Endodermal cell (in vitro differentiated cells): Measurements from ENCODE around the gene PSAP. TPM values are rescaled to one million over a fixed set of nuclear protein-coding genes. Genes with fewer than 3 reads are reported as not detected.

Experiments used
- DNase-seq: peaks from one replicate; pipeline ENCODE4 v3.0.0-alpha.2; 2017
- H3K27ac ChIP-seq: 2 replicates; pipeline ENCODE4 v1.5.1; 2013; ENCODE audit warnings: mild to moderate bottlenecking, low read depth, low read length, moderate library complexity
- H3K27me3 ChIP-seq: 2 replicates; pipeline ENCODE4 v1.6.1; 2013; ENCODE audit warnings: mild to moderate bottlenecking, low read length, moderate library complexity; ENCODE audit not compliant: insufficient read depth, control insufficient read depth, poor library complexity, severe bottlenecking
- H3K36me3 ChIP-seq: 2 replicates; pipeline ENCODE4 v1.7.0; 2013; ENCODE audit warnings: mild to moderate bottlenecking, low read length, moderate library complexity; ENCODE audit not compliant: control insufficient read depth, insufficient read depth
- H3K4me1 ChIP-seq: one replicate; pipeline ENCODE4 v1.7.0; 2013; ENCODE audit warnings: low read length; ENCODE audit not compliant: control insufficient read depth, insufficient read depth
- H3K4me3 ChIP-seq: 2 replicates; pipeline ENCODE4 v1.5.1; 2013; ENCODE audit warnings: mild to moderate bottlenecking, low read length, moderate library complexity
- H3K9ac ChIP-seq: 2 replicates; pipeline ENCODE4 v1.6.1; 2013; ENCODE audit warnings: mild to moderate bottlenecking, low read length, moderate library complexity; ENCODE audit not compliant: poor library complexity, severe bottlenecking; ENCODE audit errors: extremely low read depth
- H3K9me3 ChIP-seq: 2 replicates; pipeline ENCODE4 v1.6.1; 2013; ENCODE audit warnings: mild to moderate bottlenecking, low read length, moderate library complexity; ENCODE audit not compliant: control insufficient read depth
- H3K27ac Mint-ChIP-seq: 2 replicates; pipeline ENCODE4 v1.8.0; 2020; ENCODE audit warnings: mixed read lengths
- H3K27me3 Mint-ChIP-seq: 2 replicates; pipeline ENCODE4 v1.8.0; 2021; ENCODE audit warnings: mild to moderate bottlenecking, mixed read lengths; ENCODE audit not compliant: insufficient read depth
- H3K36me3 Mint-ChIP-seq: 2 replicates; pipeline ENCODE4 v1.8.0; 2020; ENCODE audit warnings: low read depth, mixed read lengths
- H3K4me1 Mint-ChIP-seq: 2 replicates; pipeline ENCODE4 v1.8.0; 2020; ENCODE audit warnings: mixed read lengths
- H3K4me3 Mint-ChIP-seq: 2 replicates; pipeline ENCODE4 v1.8.0; 2020; ENCODE audit warnings: mild to moderate bottlenecking, moderate library complexity, mixed read lengths
- H3K9me3 Mint-ChIP-seq: 2 replicates; pipeline ENCODE4 v1.8.0; 2020; ENCODE audit warnings: mild to moderate bottlenecking, mixed read lengths
- WGBS, 2 experiments: methylation state at CpG; one replicate each; pipeline versions ENCODE4 v1.1.5 to v1.1.7; 2013; ENCODE audit warnings: missing lambda C conversion rate in 2 of 2, mixed read lengths in 1 of 2; ENCODE audit not compliant: insufficient coverage in 1 of 2, insufficient read length in 1 of 2; 5-methylcytosine and 5-hydroxymethylcytosine counted together
- total RNA-seq, 2 donors: library from RNA; stranded (reverse); fragmentation: NEBNext Ultra II Directional in 1 of 2; extraction: Animal tissue kit (Norgen Biotek cat#: 25700) in 1 of 2; gene quantifications; 2 replicates in 1 of 2; 3 replicates in 1 of 2; pipeline ENCODE4 v1.2.1, GENCODE V29; 2021
- TF ChIP-seq, protein P1 (sequence below): fragments of 200-600 bp; sonication (generic); conservative IDR thresholded peaks from 2 replicates; pipeline ENCODE4 v1.5.0; 2021; ENCODE audit warnings: antibody characterized with exemption, mild to moderate bottlenecking

PSAP gene
- total RNA-seq, 2 donors from 2014 or later, result 456 to 549 TPM

DNA sequence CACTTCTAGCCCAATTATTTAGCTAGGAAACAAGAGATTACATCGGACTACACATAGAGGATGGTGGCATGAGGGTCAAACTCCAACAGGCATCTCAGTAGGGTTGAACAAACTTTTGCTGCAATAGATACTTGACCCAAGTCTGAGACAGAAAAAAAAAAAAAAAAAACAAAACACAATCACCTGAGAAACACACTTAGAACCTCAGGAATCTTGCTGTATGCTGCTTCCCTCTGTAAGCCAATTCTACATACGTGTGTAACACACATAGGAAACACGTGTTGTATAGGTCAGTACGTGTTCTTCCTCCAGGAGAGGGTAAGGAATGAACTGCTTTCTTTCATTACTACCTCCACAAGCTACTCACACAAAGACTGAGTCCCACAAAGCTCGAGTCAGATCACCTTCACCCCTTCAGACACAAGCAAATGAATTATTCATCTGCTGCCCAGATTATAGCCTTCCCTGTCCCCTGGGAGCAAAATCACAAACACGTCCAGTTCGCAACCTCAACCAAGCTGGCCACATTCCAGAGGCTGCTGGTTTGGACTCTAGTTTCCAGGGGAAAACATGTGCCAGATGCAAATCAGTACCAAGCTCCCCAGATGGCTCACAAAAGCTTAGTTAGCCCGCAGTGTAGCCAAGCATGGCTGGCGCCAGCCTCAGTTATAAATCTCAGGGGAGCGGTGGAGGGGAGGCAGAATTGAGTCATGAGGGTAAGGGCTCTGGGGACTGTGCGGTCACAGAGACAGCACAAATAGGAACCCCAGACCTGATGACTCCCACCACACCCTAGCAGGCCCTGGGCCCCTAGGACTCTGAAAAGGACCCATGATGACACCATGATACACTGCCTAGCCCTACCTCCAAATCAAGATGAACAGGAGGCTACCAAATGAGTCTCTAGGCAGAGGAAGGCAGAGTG is 15.1 kb downstream of the PSAP start:
- no peak overlapping the region for H3K9ac ChIP-seq
- H3K9me3 ChIP-seq, result no peaks in the 10 kb centered on the region
- DNase-seq, result no peak
- Mint-ChIP-seq H3K4me1 (peaks cover 41% of the 10 kb centered on the region), H3K9me3 (no peaks in the 10 kb centered on the region), H3K36me3 (peaks cover 24% of the 10 kb centered on the region), H3K4me3 (no peak overlapping the region), H3K27me3 (no peaks in the 10 kb centered on the region), H3K27ac (peak overlapping the region; percentile 36)
- no peak overlapping the region for H3K4me3 ChIP-seq
- H3K4me1 ChIP-seq, result peaks cover 5% of the 10 kb centered on the region
- H3K27ac ChIP-seq, result peak overlapping the region; percentile 95
- no peaks in the 10 kb centered on the region for H3K27me3 ChIP-seq
- TF ChIP-seq, protein P1, sequence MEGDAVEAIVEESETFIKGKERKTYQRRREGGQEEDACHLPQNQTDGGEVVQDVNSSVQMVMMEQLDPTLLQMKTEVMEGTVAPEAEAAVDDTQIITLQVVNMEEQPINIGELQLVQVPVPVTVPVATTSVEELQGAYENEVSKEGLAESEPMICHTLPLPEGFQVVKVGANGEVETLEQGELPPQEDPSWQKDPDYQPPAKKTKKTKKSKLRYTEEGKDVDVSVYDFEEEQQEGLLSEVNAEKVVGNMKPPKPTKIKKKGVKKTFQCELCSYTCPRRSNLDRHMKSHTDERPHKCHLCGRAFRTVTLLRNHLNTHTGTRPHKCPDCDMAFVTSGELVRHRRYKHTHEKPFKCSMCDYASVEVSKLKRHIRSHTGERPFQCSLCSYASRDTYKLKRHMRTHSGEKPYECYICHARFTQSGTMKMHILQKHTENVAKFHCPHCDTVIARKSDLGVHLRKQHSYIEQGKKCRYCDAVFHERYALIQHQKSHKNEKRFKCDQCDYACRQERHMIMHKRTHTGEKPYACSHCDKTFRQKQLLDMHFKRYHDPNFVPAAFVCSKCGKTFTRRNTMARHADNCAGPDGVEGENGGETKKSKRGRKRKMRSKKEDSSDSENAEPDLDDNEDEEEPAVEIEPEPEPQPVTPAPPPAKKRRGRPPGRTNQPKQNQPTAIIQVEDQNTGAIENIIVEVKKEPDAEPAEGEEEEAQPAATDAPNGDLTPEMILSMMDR, result no peak
- WGBS, 2 experiments, result 78 to 91% methylated on average over 6 to 11 of the region's 11 CpGs
- peaks cover 38% of the 10 kb centered on the region for H3K36me3 ChIP-seq

DNA sequence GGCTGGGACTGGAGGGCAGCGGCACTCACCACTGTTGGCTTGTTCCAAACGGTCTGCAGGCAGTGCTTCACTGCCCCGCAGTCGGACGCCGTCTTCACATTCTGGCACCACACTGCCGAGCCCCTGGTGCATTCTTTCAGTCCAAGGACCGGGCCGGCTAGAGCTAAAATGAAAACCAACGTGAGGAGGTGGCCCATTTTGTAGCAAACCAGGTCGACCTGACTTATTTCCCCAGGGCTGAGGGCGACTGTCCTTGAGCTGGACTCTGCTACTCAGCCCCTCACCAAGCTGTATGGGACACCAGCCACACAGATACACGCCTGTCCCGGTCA is 16.7 kb downstream of the PSAP start:
- Histone ChIP-seq H3K36me3 (peaks cover 52% of the 10 kb centered on the region), H3K4me3 (no peak overlapping the region), H3K27me3 (no peaks in the 10 kb centered on the region), H3K9ac (no peak overlapping the region), H3K9me3 (no peaks in the 10 kb centered on the region), H3K4me1 (peaks cover 5% of the 10 kb centered on the region), H3K27ac (no peak overlapping the region)
- no peaks in the 10 kb centered on the region for H3K9me3 Mint-ChIP-seq
- TF ChIP-seq, protein P1, result no peak
- H3K27ac Mint-ChIP-seq, result peak overlapping the region; percentile 13
- H3K27me3 Mint-ChIP-seq, result no peaks in the 10 kb centered on the region
- WGBS, 2 experiments, result 93 to 94% methylated on average over 14 of the region's 14 CpGs
- peaks cover 37% of the 10 kb centered on the region for H3K36me3 Mint-ChIP-seq
- DNase-seq, result no peak
- peaks cover 29% of the 10 kb centered on the region for H3K4me1 Mint-ChIP-seq
- no peak overlapping the region for H3K4me3 Mint-ChIP-seq

DNA sequence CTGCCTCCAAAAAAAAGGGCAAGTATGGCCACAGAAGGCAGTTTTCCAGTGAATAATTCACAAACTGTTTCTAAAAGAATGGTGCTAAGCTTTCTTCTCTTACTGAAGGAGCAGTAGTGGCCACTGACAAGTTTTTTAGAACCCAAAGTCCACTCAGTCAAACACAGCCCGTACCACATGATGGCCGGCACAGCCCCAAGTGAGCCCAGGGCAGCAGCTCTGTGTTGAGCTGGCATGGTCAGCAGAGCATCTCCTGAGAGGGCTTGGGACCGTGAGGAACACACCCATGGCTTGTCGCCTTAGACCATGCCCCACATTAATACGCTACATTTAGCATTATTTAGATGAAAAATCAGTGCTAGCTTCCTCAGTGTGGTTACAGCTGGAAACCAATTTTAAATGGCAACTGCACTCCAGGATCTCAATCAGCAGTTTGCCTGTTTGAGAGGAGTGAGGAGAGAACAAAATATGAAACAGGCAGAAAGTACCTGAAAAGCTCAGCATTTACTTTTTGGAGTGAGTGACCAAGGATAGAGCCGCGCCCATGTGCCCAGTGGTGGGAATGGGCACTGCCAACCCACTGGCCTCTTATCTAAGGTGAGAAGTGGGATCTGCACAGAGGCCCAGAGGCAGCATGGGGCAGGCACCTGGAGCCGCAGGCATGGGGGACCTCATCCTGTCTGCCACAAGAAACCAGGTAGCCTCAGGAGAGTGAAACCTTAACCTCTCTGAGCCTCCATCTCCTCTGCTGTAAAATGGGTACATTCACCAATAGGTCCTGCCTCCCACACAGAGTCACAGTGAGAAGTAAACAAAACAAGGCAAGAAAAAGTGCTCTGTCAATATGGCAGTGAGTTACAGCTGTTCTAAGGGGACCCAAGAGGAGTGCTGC is 17.4 kb downstream of the PSAP start:
- peaks cover 44% of the 10 kb centered on the region for H3K36me3 Mint-ChIP-seq
- H3K27ac Mint-ChIP-seq, result peak overlapping the region; percentile 35
- Histone ChIP-seq H3K9me3 (no peaks in the 10 kb centered on the region), H3K4me1 (peaks cover 5% of the 10 kb centered on the region), H3K27me3 (no peaks in the 10 kb centered on the region), H3K9ac (no peak overlapping the region), H3K4me3 (no peak overlapping the region), H3K27ac (no peak overlapping the region), H3K36me3 (peaks cover 58% of the 10 kb centered on the region)
- no peaks in the 10 kb centered on the region for H3K27me3 Mint-ChIP-seq
- peaks cover 27% of the 10 kb centered on the region for H3K4me1 Mint-ChIP-seq
- TF ChIP-seq, protein P1, result no peak
- WGBS, 2 experiments, result 96 to 97% methylated on average over 6 to 8 of the region's 8 CpGs
- no peak overlapping the region for H3K4me3 Mint-ChIP-seq
- DNase-seq, result no peak
- H3K9me3 Mint-ChIP-seq, result no peaks in the 10 kb centered on the region
